Spleen (tissue), 7 donors: ENCODE results near the gene XYLT1.

ENCODE experiments used
- CTCF ChIP-seq, 11 experiments: fragments of 200-600 bp in 7 of 11; fragments of 450-650 bp in 4 of 11; sonication (generic) in 4 of 11; IDR thresholded peaks in 8 of 11; conservative IDR thresholded peaks in 3 of 11; 1 replicate in 7 of 11; 2 replicates in 4 of 11; pipeline versions ENCODE4 v1.4.0 to v1.8.0; 2016 to 2021; ENCODE audit warnings: antibody characterized with exemption in 11 of 11, inconsistent platforms in 4 of 11, mild to moderate bottlenecking in 1 of 11
- POLR2A ChIP-seq, 3 donors: fragments of 450-650 bp; IDR thresholded peaks; one replicate each; pipeline ENCODE4 v1.5.1; 2017; ENCODE audit warnings: antibody characterized with exemption in 3 of 3, mild to moderate bottlenecking in 1 of 3
- donor health status: DM: no; HTN: no; CAD: no; lungs with moderate emphysema.
- donor health status: DM: no; HTN: no; CAD: no.
- donor health status: DM: no; HTN: no; CAD: no.

DNA sequence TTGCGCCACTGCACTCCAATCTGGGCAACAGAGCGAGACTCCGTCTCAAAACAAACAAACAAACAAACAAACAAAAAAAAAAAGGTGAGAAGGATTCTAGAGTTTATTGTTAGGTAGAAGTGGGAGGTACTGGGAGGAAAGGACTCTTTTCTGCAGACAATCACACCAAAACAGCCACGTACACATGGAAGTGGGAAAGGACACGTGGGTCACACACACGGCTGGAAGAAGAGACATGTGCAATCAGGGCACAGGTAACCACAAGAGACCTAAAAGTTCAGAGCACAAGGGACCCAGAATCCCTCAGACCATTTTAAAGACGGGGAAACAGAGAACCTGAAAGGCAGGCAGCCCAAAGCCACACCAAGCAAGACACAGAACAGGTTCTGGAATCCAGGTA lies 20.5 kb downstream of the XYLT1 start:
- no peak for TF ChIP-seq CTCF (IDR thresholded peaks at IDR 0.05 in 8 of 11, conservative IDR thresholded peaks at IDR 0.05 in 3 of 11)
- no peak for TF ChIP-seq POLR2A (IDR thresholded peaks at IDR 0.05)
